GM12875 (cell line): ENCODE data around the gene FBXO15.

Experiments
- H3K4me3 ChIP-seq: one replicate; pipeline ENCODE4 v1.5.1; 2011; ENCODE audit warnings: low read depth, low read length, control low read depth
- TF ChIP-seq, protein P1 (sequence below): IDR thresholded peaks from 2 replicates; pipeline ENCODE4 v1.5.1; 2011; ENCODE audit warnings: low read depth, mild to moderate bottlenecking, control low read depth, inconsistent platforms, low read length, moderate library complexity, borderline replicate concordance; ENCODE audit not compliant: insufficient read depth

FBXO15 gene

DNA sequence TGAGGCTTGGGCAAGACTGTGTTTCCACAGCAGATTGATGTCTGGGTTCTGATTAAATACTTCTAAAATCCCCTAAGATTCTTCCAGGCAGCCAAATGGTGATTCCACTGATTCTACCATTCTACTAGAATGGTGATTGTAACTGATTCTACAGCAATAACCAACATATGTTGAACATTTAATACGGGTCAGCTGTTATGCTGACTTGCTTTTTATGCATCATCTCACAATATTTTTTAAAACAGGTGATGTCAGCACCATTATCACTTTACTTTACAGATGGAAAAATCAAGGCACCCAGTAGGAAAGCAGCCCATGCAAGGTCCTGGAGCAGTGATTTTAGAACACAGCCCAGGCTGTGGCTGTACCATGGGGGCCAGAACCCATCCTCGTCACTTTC, 38.2 kb upstream of the FBXO15 start:
- no peak overlapping the region for H3K4me3 ChIP-seq

DNA sequence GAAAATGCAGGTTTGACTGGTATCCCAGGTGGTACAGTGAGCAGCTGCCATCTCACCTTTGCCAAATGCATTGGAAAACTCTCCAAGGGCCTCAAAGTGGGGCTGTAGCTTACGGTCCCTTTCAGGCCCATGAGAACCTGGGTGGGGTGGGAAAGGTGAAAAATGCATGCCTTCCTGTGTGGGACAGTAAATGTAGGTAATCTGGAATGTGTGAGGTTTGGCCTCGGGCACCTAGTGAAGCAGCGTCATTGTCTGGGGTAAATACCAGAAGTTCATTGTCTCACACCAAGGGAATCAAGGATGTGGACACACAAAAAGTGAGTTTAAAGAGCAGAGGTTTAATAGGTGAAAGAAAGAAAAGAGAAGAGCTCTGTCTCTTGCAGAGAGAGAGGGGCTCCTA, 37.2 kb upstream of the FBXO15 start:
- H3K4me3 ChIP-seq, result no peak overlapping the region
- TF ChIP-seq, protein P1, sequence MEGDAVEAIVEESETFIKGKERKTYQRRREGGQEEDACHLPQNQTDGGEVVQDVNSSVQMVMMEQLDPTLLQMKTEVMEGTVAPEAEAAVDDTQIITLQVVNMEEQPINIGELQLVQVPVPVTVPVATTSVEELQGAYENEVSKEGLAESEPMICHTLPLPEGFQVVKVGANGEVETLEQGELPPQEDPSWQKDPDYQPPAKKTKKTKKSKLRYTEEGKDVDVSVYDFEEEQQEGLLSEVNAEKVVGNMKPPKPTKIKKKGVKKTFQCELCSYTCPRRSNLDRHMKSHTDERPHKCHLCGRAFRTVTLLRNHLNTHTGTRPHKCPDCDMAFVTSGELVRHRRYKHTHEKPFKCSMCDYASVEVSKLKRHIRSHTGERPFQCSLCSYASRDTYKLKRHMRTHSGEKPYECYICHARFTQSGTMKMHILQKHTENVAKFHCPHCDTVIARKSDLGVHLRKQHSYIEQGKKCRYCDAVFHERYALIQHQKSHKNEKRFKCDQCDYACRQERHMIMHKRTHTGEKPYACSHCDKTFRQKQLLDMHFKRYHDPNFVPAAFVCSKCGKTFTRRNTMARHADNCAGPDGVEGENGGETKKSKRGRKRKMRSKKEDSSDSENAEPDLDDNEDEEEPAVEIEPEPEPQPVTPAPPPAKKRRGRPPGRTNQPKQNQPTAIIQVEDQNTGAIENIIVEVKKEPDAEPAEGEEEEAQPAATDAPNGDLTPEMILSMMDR, result no peak

More for the DNA sequence above, 38.2 kb upstream of the FBXO15 start:
- TF ChIP-seq, protein P1, result no peak

DNA sequence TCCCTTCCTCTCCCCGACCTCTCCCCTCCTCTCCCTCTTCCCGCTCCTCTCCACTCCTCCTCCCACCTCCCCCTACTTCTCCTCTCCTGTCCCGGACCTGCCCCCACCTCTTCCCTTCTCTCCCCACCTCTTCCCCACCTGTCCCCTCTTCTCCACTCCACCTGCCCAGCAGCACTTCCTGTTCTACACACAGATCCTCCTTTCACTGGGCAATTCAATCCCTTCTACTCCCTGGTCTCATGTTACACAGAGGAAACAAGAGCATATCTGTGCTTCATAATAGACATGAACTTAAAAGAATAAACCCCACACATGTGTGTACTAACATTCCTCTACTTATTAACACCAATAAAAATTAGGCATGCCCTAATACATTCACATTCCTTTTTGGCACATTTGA, 35.5 kb upstream of the FBXO15 start:
- TF ChIP-seq, protein P1, result no peak
- H3K4me3 ChIP-seq, result no peak overlapping the region

DNA sequence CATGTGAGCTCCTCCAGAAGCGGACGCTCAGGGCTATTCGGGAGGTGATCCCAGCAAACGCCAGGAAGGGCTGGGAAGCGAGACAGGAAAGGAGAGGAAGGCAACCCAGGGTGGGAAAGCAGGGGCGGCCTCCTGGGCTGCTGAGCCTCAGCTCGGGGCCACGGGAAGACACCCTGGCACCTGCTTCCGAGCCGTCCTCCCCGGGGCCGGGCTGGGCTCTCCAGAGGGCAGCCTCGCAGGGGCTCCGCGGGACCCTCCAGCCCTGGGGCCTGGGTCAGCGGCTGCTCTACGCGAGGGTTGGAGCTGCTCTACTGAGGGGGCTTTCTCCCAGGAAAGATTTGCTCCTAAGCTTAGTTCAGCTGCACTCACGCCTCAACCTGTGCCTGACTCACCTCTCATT, 34.7 kb upstream of the FBXO15 start:
- no peak overlapping the region for H3K4me3 ChIP-seq
- TF ChIP-seq, protein P1, result no peak

DNA sequence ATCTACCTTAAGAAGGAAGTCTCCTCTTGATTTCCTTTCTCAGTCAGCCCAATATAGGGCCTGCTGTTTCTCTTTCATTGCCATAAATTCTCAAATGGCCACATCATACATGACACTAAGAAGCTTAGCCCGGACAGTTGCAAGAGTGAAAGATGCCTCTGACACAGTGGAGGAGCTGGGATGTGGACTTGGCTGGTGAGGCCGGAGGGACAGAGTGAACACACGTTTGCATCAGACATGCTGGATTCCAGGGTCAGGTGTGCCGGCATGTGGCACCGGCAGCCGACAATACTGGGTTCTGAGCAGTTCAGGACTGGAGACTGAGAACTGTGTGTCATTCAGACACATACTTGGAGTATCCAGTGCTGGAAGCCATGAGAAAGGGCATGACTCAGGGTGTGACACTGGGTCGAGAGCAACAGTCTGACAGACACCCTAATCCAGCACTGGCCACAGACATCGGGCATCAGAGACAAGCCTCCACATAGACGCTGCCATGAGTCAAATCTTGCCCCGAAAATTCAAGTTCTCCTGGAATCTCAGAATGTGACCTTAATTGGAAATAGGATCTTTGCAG, 32.1 kb upstream of the FBXO15 start:
- H3K4me3 ChIP-seq, result no peak overlapping the region
- TF ChIP-seq, protein P1, result no peak

DNA sequence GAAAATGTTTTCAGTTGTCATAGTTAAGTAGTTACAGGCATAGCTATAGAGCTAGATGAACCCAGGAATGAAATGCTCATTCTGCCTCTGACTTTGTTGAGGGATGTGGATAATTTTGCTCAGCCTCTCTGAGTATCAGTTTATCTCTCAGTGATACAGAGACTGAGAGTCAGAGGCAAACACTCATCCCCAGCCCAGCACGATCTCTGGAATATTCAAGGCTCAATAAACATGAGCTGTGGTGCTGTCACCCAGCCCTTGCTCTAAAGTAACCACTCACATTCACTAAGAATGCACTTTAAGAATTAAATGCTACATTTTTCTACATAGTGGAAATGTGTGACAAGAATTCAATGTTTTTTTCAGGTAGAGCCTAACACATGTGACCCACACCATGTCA, 31.2 kb upstream of the FBXO15 start:
- no peak overlapping the region for H3K4me3 ChIP-seq
- TF ChIP-seq, protein P1, result no peak

DNA sequence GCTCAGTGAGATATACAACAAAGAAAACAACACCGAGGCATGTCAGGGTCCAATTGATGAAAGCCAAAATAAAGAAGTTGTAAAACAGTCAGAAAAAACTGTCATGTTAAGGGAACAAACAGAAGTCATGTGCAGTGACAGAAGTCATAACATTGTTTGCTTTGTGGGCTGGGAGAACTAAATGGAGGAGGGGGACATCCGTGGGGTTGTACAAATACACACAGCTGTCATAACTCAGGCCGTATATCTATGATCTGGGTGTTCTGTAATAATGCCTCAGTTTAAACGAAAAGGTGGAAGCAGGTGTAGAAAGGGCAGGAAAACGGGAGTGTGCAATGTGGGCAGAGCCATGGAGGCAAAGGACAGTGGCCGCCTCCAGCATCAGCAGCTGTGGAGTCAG, 28.0 kb upstream of the FBXO15 start:
- TF ChIP-seq, protein P1, result no peak

More for the DNA sequence above, 28.0 kb upstream of the FBXO15 start:
- no peak overlapping the region for H3K4me3 ChIP-seq
